GM23338 (cell line): Measurements from ENCODE around the gene LRP10. TPM values are rescaled to one million over a fixed set of nuclear protein-coding genes. Genes with fewer than 3 reads are reported as not detected.

Source experiments
- ATAC-seq: fragments of 200-7000 bp; cut with Tn5 transposase; 3 replicates; pipeline ENCODE4 v1.9.1; 2020
- DNase-seq: peaks from one replicate; pipeline ENCODE4 v3.0.0-alpha.2; 2015; ENCODE audit warnings: low spot score
- H2AFZ ChIP-seq: fragments of 200-600 bp; sonication (generic); 2 replicates; pipeline ENCODE4 v1.8.0; 2016; ENCODE audit warnings: antibody characterized with exemption, mild to moderate bottlenecking, moderate library complexity
- H3F3A ChIP-seq: fragments of 200-600 bp; sonication (generic); replicated peaks from 2 replicates; pipeline ENCODE4 v1.8.0; 2017; ENCODE audit warnings: antibody characterized with exemption, mixed run types, low read depth
- H3K27ac ChIP-seq: fragments of 200-600 bp; sonication (generic); 2 replicates; pipeline ENCODE4 v1.6.1; 2016; ENCODE audit warnings: low read depth
- H3K27me3 ChIP-seq: fragments of 200-600 bp; sonication (generic); 2 replicates; pipeline ENCODE4 v1.8.0; 2016; ENCODE audit warnings: mild to moderate bottlenecking, mixed run types, moderate library complexity; ENCODE audit not compliant: insufficient read depth
- H3K36me3 ChIP-seq: fragments of 200-600 bp; sonication (generic); 2 replicates; pipeline ENCODE4 v1.8.0; 2016; ENCODE audit warnings: mild to moderate bottlenecking; ENCODE audit not compliant: insufficient read depth
- H3K4me1 ChIP-seq: fragments of 200-600 bp; sonication (generic); 2 replicates; pipeline ENCODE4 v1.8.0; 2016; ENCODE audit warnings: mild to moderate bottlenecking, moderate library complexity; ENCODE audit not compliant: insufficient read depth
- H3K4me2 ChIP-seq: fragments of 200-600 bp; sonication (generic); 2 replicates; pipeline ENCODE4 v1.7.1; 2017; ENCODE audit warnings: mixed run types
- H3K4me3 ChIP-seq: fragments of 200-600 bp; sonication (generic); 2 replicates; pipeline ENCODE4 v1.6.1; 2016; ENCODE audit warnings: mixed run types
- H3K79me2 ChIP-seq: fragments of 200-600 bp; sonication (generic); replicated peaks from 2 replicates; pipeline ENCODE4 v1.8.0; 2017; ENCODE audit warnings: mild to moderate bottlenecking; ENCODE audit not compliant: insufficient read depth
- H3K9me2 ChIP-seq: fragments of 200-600 bp; sonication (generic); 2 replicates; pipeline ENCODE4 v1.8.0; 2017; ENCODE audit not compliant: insufficient read depth
- H4K20me1 ChIP-seq: fragments of 200-600 bp; sonication (generic); replicated peaks from 2 replicates; pipeline ENCODE4 v1.8.0; 2017; ENCODE audit warnings: mild to moderate bottlenecking; ENCODE audit not compliant: insufficient read depth
- H3K27ac Mint-ChIP-seq: 2 replicates; pipeline ENCODE4 v1.8.0; 2020; ENCODE audit warnings: inconsistent platforms, mild to moderate bottlenecking, moderate library complexity, mixed read lengths
- H3K27me3 Mint-ChIP-seq: 3 replicates; pipeline ENCODE4 v1.8.0; 2022; ENCODE audit warnings: low read depth, mild to moderate bottlenecking, moderate library complexity, mixed read lengths, inconsistent platforms; ENCODE audit not compliant: insufficient read depth, poor library complexity
- H3K36me3 Mint-ChIP-seq: 3 replicates; pipeline ENCODE4 v1.8.0; 2021; ENCODE audit warnings: low read depth, mild to moderate bottlenecking, inconsistent platforms, moderate library complexity, mixed read lengths
- H3K4me1 Mint-ChIP-seq: 3 replicates; pipeline ENCODE4 v1.8.0; 2020; ENCODE audit warnings: mild to moderate bottlenecking, inconsistent platforms, mixed read lengths
- H3K4me3 Mint-ChIP-seq: 3 replicates; pipeline ENCODE4 v1.8.0; 2021; ENCODE audit warnings: moderate library complexity, mild to moderate bottlenecking, inconsistent platforms, mixed read lengths
- H3K9me3 Mint-ChIP-seq: 3 replicates; pipeline ENCODE4 v1.8.0; 2020; ENCODE audit warnings: moderate library complexity, mild to moderate bottlenecking, inconsistent platforms, mixed read lengths
- CREB1 ChIP-seq: fragments of 250-450 bp; sonication (Bioruptor Pico); IDR thresholded peaks from 2 replicates; pipeline ENCODE4 v1.5.0; 2020; ENCODE audit warnings: low read depth, mild to moderate bottlenecking, moderate library complexity
- EZH2 ChIP-seq: fragments of 200-600 bp; sonication (generic); IDR thresholded peaks from one replicate; pipeline ENCODE4 v1.8.0; 2017; ENCODE audit warnings: antibody characterized with exemption, mild to moderate bottlenecking, low read depth; ENCODE audit not compliant: unreplicated experiment
- EZH2phosphoT487 ChIP-seq: fragments of 200-600 bp; sonication (generic); IDR thresholded peaks from one replicate; pipeline ENCODE4 v1.8.1; 2018; ENCODE audit warnings: antibody characterized with exemption; ENCODE audit not compliant: unreplicated experiment
- JUNB ChIP-seq: IDR thresholded peaks from one replicate; pipeline ENCODE4 v1.6.1; 2016; ENCODE audit warnings: antibody characterized with exemption; ENCODE audit not compliant: unreplicated experiment
- NANOG ChIP-seq: IDR thresholded peaks from 2 replicates; pipeline ENCODE4 v1.6.1; 2016; ENCODE audit warnings: antibody characterized with exemption, borderline replicate concordance
- POLR2AphosphoS5 ChIP-seq: IDR thresholded peaks from 2 replicates; pipeline ENCODE4 v1.6.1; 2016; ENCODE audit warnings: antibody characterized with exemption, low read depth
- STAT1 ChIP-seq: IDR thresholded peaks from one replicate; pipeline ENCODE4 v1.6.1; 2016; ENCODE audit warnings: antibody characterized with exemption; ENCODE audit not compliant: unreplicated experiment
- ZNF114 ChIP-seq: fragments of 250-450 bp; sonication (Bioruptor Pico); IDR thresholded peaks from 2 replicates; pipeline ENCODE4 v1.5.0; 2020; ENCODE audit warnings: mild to moderate bottlenecking, moderate library complexity
- ZNF331 ChIP-seq: fragments of 250-450 bp; sonication (Bioruptor Pico); IDR thresholded peaks from 2 replicates; pipeline ENCODE4 v1.5.0; 2020; ENCODE audit warnings: low read depth, mild to moderate bottlenecking, moderate library complexity
- polyA plus RNA-seq: library from polyadenylated mRNA; unstranded; fragments of >200 nt; fragmentation: Nextera tagmentation; extraction: Ambion mirVana; gene quantifications from 2 replicates; pipeline ENCODE4 v1.2.1, GENCODE V29; 2016
- total RNA-seq: library from RNA; depleted of rRNA; stranded (reverse); fragments of >200 nt; shearing (Covaris generic); gene quantifications from 2 replicates; pipeline ENCODE4 v1.2.3, GENCODE V29; 2014
- TF ChIP-seq, protein P1 (sequence below): fragments of 250-450 bp; sonication (Bioruptor Pico); IDR thresholded peaks from 2 replicates; pipeline ENCODE4 v1.5.0; 2020; ENCODE audit warnings: mild to moderate bottlenecking, moderate library complexity
- TF ChIP-seq, protein P2 (sequence below): IDR thresholded peaks from 2 replicates; pipeline ENCODE4 v1.6.1; 2016; ENCODE audit warnings: antibody characterized with exemption
- TF ChIP-seq, protein P3 (sequence below): IDR thresholded peaks from one replicate; pipeline ENCODE4 v1.6.1; 2018; ENCODE audit warnings: antibody characterized with exemption; ENCODE audit not compliant: unreplicated experiment
- TF ChIP-seq, protein P4 (sequence below), 2 experiments: fragments of 200-600 bp in 1 of 2; sonication (generic) in 1 of 2; conservative IDR thresholded peaks; 2 replicates each; pipeline versions ENCODE4 v1.5.1 to v1.6.1; 2016 to 2017; ENCODE audit warnings: antibody characterized with exemption in 2 of 2, low read depth in 2 of 2, mild to moderate bottlenecking in 2 of 2, moderate library complexity in 1 of 2

Gene LRP10
- total and polyA plus RNA-seq, 2 experiments from 2014 or later = 6.4 to 18.1 TPM

DNA sequence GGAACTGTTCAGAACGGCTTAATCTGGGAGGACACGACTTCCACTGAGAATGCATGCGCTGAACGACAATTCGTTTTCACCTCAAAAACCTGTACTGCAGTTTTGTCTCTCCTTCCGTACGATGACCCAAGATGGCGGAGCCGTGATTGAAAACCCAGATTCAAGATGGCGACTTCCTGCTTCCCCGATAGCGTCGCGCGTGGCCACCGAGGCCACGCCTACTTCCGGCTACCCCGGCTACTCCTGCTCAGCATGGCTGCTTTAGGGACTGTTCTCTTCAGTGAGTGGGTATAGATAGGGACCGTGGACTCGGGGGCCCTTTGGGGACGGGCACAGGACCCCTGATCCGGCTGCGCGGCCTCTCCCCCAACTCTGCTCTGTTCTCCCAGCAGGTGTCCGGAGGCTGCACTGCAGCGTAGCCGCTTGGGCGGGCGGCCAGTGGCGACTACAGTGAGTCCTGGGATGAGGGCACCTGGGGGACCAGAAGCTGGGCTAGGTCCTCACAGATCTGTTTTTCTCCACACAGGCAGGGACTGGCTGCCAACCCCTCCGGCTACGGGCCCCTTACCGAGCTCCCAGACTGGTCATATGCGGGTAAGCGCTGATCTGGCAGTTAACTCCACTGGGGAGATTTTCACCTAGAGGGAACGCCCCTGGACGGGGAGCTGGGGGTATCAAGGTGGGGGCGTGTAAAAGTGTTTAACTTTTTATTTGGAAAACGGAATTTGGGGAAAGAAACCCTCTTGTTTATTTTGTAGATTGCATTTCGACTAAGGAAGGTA lies 41.7 kb upstream of the LRP10 start, which contains the start of gene MRPL52:
Gene MRPL52 (plus strand): TSS at position 227 of the 782 bp plus-strand sequence. CDS start 26 bp downstream, at position 253.
- H3K4me1 Mint-ChIP-seq = peaks cover 18% of the 10 kb centered on the region
- Histone ChIP-seq H3K4me3 (peak within 1 kb of the TSS; percentile 93), H3K79me2 (peaks cover 19% of the 10 kb centered on the region), H3K27ac (peak within 1 kb of the TSS; percentile 86), H3K4me1 (peaks cover 20% of the 10 kb centered on the region), H3K9me2 (peaks cover 4% of the 10 kb centered on the region), H3K27me3 (no peaks in the 10 kb centered on the region), H4K20me1 (no peaks in the 10 kb centered on the region), H3K4me2 (peak within 1 kb of the TSS; percentile 96), H2AFZ (peak within 1 kb of the TSS; percentile 60), H3F3A (peaks cover 9% of the 10 kb centered on the region; the same call in 1 of the 2 replicates), H3K36me3 (peaks cover 41% of the 10 kb centered on the region)
- peak within 1 kb of the TSS; percentile 88 for H3K27ac Mint-ChIP-seq
- DNase-seq (peak; percentile 92), ATAC-seq (peak; percentile 88)
- H3K27me3 Mint-ChIP-seq = peaks cover 18% of the 10 kb centered on the region
- TF ChIP-seq JUNB (no peak), EZH2 (no peak), NANOG (no peak), STAT1 (no peak), POLR2AphosphoS5 (peak; percentile 78), ZNF114 (CRISPR knock-in tag) (0 out of 2 replicates have a peak, but pooled peaks have one; percentile 6), EZH2phosphoT487 (no peak), CREB1 (peak; percentile 65), ZNF331 (no peak)
- TF ChIP-seq, protein P1, sequence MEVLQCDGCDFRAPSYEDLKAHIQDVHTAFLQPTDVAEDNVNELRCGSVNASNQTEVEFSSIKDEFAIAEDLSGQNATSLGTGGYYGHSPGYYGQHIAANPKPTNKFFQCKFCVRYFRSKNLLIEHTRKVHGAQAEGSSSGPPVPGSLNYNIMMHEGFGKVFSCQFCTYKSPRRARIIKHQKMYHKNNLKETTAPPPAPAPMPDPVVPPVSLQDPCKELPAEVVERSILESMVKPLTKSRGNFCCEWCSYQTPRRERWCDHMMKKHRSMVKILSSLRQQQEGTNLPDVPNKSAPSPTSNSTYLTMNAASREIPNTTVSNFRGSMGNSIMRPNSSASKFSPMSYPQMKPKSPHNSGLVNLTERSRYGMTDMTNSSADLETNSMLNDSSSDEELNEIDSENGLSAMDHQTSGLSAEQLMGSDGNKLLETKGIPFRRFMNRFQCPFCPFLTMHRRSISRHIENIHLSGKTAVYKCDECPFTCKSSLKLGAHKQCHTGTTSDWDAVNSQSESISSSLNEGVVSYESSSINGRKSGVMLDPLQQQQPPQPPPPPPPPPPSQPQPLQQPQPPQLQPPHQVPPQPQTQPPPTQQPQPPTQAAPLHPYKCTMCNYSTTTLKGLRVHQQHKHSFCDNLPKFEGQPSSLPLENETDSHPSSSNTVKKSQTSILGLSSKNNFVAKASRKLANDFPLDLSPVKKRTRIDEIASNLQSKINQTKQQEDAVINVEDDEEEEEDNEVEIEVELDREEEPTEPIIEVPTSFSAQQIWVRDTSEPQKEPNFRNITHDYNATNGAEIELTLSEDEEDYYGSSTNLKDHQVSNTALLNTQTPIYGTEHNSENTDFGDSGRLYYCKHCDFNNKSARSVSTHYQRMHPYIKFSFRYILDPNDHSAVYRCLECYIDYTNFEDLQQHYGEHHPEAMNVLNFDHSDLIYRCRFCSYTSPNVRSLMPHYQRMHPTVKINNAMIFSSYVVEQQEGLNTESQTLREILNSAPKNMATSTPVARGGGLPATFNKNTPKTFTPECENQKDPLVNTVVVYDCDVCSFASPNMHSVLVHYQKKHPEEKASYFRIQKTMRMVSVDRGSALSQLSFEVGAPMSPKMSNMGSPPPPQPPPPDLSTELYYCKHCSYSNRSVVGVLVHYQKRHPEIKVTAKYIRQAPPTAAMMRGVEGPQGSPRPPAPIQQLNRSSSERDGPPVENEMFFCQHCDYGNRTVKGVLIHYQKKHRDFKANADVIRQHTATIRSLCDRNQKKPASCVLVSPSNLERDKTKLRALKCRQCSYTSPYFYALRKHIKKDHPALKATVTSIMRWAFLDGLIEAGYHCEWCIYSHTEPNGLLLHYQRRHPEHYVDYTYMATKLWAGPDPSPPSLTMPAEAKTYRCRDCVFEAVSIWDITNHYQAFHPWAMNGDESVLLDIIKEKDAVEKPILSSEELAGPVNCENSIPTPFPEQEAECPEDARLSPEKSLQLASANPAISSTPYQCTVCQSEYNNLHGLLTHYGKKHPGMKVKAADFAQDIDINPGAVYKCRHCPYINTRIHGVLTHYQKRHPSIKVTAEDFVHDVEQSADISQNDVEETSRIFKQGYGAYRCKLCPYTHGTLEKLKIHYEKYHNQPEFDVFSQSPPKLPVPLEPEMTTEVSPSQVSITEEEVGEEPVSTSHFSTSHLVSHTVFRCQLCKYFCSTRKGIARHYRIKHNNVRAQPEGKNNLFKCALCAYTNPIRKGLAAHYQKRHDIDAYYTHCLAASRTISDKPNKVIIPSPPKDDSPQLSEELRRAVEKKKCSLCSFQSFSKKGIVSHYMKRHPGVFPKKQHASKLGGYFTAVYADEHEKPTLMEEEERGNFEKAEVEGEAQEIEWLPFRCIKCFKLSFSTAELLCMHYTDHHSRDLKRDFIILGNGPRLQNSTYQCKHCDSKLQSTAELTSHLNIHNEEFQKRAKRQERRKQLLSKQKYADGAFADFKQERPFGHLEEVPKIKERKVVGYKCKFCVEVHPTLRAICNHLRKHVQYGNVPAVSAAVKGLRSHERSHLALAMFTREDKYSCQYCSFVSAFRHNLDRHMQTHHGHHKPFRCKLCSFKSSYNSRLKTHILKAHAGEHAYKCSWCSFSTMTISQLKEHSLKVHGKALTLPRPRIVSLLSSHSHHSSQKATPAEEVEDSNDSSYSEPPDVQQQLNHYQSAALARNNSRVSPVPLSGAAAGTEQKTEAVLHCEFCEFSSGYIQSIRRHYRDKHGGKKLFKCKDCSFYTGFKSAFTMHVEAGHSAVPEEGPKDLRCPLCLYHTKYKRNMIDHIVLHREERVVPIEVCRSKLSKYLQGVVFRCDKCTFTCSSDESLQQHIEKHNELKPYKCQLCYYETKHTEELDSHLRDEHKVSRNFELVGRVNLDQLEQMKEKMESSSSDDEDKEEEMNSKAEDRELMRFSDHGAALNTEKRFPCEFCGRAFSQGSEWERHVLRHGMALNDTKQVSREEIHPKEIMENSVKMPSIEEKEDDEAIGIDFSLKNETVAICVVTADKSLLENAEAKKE (CRISPR knock-in tag) = no peak
- TF ChIP-seq, protein P2, sequence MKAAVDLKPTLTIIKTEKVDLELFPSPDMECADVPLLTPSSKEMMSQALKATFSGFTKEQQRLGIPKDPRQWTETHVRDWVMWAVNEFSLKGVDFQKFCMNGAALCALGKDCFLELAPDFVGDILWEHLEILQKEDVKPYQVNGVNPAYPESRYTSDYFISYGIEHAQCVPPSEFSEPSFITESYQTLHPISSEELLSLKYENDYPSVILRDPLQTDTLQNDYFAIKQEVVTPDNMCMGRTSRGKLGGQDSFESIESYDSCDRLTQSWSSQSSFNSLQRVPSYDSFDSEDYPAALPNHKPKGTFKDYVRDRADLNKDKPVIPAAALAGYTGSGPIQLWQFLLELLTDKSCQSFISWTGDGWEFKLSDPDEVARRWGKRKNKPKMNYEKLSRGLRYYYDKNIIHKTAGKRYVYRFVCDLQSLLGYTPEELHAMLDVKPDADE = peak; percentile 74
- TF ChIP-seq, protein P3, sequence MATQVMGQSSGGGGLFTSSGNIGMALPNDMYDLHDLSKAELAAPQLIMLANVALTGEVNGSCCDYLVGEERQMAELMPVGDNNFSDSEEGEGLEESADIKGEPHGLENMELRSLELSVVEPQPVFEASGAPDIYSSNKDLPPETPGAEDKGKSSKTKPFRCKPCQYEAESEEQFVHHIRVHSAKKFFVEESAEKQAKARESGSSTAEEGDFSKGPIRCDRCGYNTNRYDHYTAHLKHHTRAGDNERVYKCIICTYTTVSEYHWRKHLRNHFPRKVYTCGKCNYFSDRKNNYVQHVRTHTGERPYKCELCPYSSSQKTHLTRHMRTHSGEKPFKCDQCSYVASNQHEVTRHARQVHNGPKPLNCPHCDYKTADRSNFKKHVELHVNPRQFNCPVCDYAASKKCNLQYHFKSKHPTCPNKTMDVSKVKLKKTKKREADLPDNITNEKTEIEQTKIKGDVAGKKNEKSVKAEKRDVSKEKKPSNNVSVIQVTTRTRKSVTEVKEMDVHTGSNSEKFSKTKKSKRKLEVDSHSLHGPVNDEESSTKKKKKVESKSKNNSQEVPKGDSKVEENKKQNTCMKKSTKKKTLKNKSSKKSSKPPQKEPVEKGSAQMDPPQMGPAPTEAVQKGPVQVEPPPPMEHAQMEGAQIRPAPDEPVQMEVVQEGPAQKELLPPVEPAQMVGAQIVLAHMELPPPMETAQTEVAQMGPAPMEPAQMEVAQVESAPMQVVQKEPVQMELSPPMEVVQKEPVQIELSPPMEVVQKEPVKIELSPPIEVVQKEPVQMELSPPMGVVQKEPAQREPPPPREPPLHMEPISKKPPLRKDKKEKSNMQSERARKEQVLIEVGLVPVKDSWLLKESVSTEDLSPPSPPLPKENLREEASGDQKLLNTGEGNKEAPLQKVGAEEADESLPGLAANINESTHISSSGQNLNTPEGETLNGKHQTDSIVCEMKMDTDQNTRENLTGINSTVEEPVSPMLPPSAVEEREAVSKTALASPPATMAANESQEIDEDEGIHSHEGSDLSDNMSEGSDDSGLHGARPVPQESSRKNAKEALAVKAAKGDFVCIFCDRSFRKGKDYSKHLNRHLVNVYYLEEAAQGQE = no peak
- TF ChIP-seq, protein P4, sequence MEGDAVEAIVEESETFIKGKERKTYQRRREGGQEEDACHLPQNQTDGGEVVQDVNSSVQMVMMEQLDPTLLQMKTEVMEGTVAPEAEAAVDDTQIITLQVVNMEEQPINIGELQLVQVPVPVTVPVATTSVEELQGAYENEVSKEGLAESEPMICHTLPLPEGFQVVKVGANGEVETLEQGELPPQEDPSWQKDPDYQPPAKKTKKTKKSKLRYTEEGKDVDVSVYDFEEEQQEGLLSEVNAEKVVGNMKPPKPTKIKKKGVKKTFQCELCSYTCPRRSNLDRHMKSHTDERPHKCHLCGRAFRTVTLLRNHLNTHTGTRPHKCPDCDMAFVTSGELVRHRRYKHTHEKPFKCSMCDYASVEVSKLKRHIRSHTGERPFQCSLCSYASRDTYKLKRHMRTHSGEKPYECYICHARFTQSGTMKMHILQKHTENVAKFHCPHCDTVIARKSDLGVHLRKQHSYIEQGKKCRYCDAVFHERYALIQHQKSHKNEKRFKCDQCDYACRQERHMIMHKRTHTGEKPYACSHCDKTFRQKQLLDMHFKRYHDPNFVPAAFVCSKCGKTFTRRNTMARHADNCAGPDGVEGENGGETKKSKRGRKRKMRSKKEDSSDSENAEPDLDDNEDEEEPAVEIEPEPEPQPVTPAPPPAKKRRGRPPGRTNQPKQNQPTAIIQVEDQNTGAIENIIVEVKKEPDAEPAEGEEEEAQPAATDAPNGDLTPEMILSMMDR (conservative IDR thresholded peaks at IDR 0.05; ENCODE audit: low read depth in 2 of 2) = no peak
- H3K4me3 Mint-ChIP-seq = peak within 1 kb of the TSS; percentile 91
- H3K36me3 Mint-ChIP-seq = peaks cover 32% of the 10 kb centered on the region
- no peaks in the 10 kb centered on the region for H3K9me3 Mint-ChIP-seq
